Mesenchymal stem cell (in vitro differentiated cells and primary cell): Measurements from ENCODE around the gene BIRC7.

Source experiments
- DNase-seq: peaks from one replicate; pipeline ENCODE4 v3.0.0-alpha.2; 2013
- H2AFZ ChIP-seq: one replicate; pipeline ENCODE4 v1.6.1; 2013; ENCODE audit warnings: low read depth, mild to moderate bottlenecking, control low read depth, inconsistent platforms, low read length, moderate library complexity
- H2AK5ac ChIP-seq: 2 replicates; pipeline ENCODE4 v1.6.1; 2013; ENCODE audit warnings: low read length, moderate library complexity, mild to moderate bottlenecking, inconsistent platforms; ENCODE audit not compliant: severe bottlenecking
- H2BK120ac ChIP-seq: one replicate; pipeline ENCODE4 v1.6.1; 2013; ENCODE audit warnings: low read depth, mild to moderate bottlenecking, inconsistent platforms, low read length, moderate library complexity
- H2BK12ac ChIP-seq, 2 experiments: one replicate each; pipeline ENCODE4 v1.6.1; 2013; ENCODE audit warnings: inconsistent platforms in 2 of 2, low read length in 2 of 2, mild to moderate bottlenecking in 2 of 2, moderate library complexity in 2 of 2, control low read depth in 1 of 2
- H2BK15ac ChIP-seq: one replicate; pipeline ENCODE4 v1.6.1; 2013; ENCODE audit warnings: mild to moderate bottlenecking, low read depth, inconsistent platforms; ENCODE audit not compliant: poor library complexity, severe bottlenecking
- H2BK5ac ChIP-seq: 2 replicates; pipeline ENCODE4 v1.6.1; 2013; ENCODE audit warnings: low read depth, mild to moderate bottlenecking, low read length, control low read depth, inconsistent platforms; ENCODE audit not compliant: poor library complexity, severe bottlenecking
- H3K14ac ChIP-seq, 2 experiments: one replicate each; pipeline ENCODE4 v1.6.1; 2013; ENCODE audit warnings: inconsistent platforms in 2 of 2, low read length in 2 of 2, control low read depth in 1 of 2, mild to moderate bottlenecking in 1 of 2, moderate library complexity in 1 of 2
- H3K18ac ChIP-seq, 2 experiments: one replicate each; pipeline ENCODE4 v1.6.1; 2013; ENCODE audit warnings: inconsistent platforms in 2 of 2, low read length in 2 of 2, control low read depth in 1 of 2, low read depth in 1 of 2, mild to moderate bottlenecking in 1 of 2
- H3K23ac ChIP-seq, 2 experiments: one replicate each; pipeline ENCODE4 v1.6.1; 2013; ENCODE audit warnings: inconsistent platforms in 2 of 2, low read length in 2 of 2, mild to moderate bottlenecking in 2 of 2, moderate library complexity in 2 of 2, control low read depth in 1 of 2
- H3K27ac ChIP-seq: 2 replicates; pipeline ENCODE4 v1.5.1; 2013; ENCODE audit warnings: mild to moderate bottlenecking, moderate library complexity, low read length, control low read depth, inconsistent platforms; ENCODE audit not compliant: poor library complexity, severe bottlenecking
- H3K27me3 ChIP-seq, 2 experiments: 2 replicates each; pipeline versions ENCODE4 v1.6.1 to v1.7.0; 2013; ENCODE audit warnings: low read length in 2 of 2, mild to moderate bottlenecking in 2 of 2, moderate library complexity in 2 of 2, control low read depth in 1 of 2, inconsistent platforms in 1 of 2; ENCODE audit not compliant: control insufficient read depth in 1 of 2, insufficient read depth in 1 of 2
- H3K36me3 ChIP-seq, 2 experiments: 2 replicates each; pipeline versions ENCODE4 v1.6.1 to v1.7.0; 2013; ENCODE audit warnings: low read length in 2 of 2, control low read depth in 1 of 2, inconsistent platforms in 1 of 2, low read depth in 1 of 2, mild to moderate bottlenecking in 1 of 2; ENCODE audit not compliant: insufficient read depth in 2 of 2, control insufficient read depth in 1 of 2
- H3K4ac ChIP-seq, 2 experiments: one replicate each; pipeline ENCODE4 v1.6.1; 2013; ENCODE audit warnings: inconsistent platforms in 2 of 2, low read length in 2 of 2, mild to moderate bottlenecking in 2 of 2, moderate library complexity in 2 of 2, control low read depth in 1 of 2, low read depth in 1 of 2
- H3K4me1 ChIP-seq: 2 replicates; pipeline ENCODE4 v1.6.1; 2013; ENCODE audit warnings: low read depth, low read length, control low read depth; ENCODE audit not compliant: control insufficient read depth, insufficient read depth
- H3K4me2 ChIP-seq: 2 replicates; pipeline ENCODE4 v1.6.1; 2013; ENCODE audit warnings: low read length, mild to moderate bottlenecking, inconsistent platforms; ENCODE audit not compliant: poor library complexity, severe bottlenecking
- H3K4me3 ChIP-seq, 2 experiments: 2 replicates each; pipeline versions ENCODE4 v1.5.1 to v1.7.0; 2013; ENCODE audit warnings: low read length in 2 of 2, mild to moderate bottlenecking in 2 of 2, control low read depth in 1 of 2, low read depth in 1 of 2; ENCODE audit not compliant: insufficient read depth in 1 of 2
- H3K79me1 ChIP-seq: replicated peaks from 2 replicates; pipeline ENCODE4 v1.6.1; 2013; ENCODE audit warnings: mild to moderate bottlenecking, control low read depth, low read length, inconsistent platforms; ENCODE audit not compliant: poor library complexity, severe bottlenecking
- H3K9ac ChIP-seq: 2 replicates; pipeline ENCODE4 v1.7.0; 2013; ENCODE audit warnings: mild to moderate bottlenecking, low read length, moderate library complexity
- H3K9me3 ChIP-seq: 2 replicates; pipeline ENCODE4 v1.7.0; 2013; ENCODE audit warnings: mild to moderate bottlenecking, low read length; ENCODE audit not compliant: control insufficient read depth
- H4K8ac ChIP-seq: one replicate; pipeline ENCODE4 v1.6.1; 2013; ENCODE audit warnings: inconsistent platforms, mild to moderate bottlenecking, low read length, moderate library complexity
- H4K91ac ChIP-seq: one replicate; pipeline ENCODE4 v1.6.1; 2013; ENCODE audit warnings: mild to moderate bottlenecking, low read length, inconsistent platforms
- WGBS: methylation state at CpG from one replicate; pipeline ENCODE4 v1.1.7; 2013; ENCODE audit warnings: mixed read lengths; 5-methylcytosine and 5-hydroxymethylcytosine counted together

BIRC7 gene

DNA sequence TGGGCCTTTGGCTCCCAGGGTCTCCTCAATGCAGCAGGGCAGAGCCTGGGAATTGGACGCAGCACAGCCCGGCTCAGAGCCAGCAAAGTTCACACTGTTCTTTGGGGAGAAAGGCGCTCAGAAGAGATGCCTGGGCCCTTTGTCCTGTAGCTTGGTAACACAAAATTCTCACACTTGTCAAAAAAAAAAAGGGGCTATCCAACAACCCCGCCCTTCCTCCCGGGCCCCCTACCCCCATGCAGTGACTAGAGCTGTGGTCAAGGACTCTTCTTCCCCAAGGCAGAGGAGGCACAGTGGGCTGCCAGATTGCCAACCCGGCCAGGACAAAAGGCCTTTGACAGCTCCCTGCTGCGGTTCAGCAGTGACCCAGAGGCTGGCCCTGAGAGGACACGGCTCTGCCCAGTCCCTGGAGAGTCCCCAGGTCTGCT is 16.6 kb downstream of the BIRC7 start:
- H2BK12ac ChIP-seq = no peak overlapping the region
- H3K9me3 ChIP-seq = no peaks in the 10 kb centered on the region
- DNase-seq = no peak
- no peak overlapping the region for H4K8ac ChIP-seq
- H3K4ac ChIP-seq = no peak overlapping the region
- no peak overlapping the region for H4K91ac ChIP-seq
- peak overlapping the region; percentile 41 for H2AK5ac ChIP-seq
- H3K36me3 ChIP-seq = peaks cover 0 to 39% of the 10 kb centered on the region in 2 experiments
- H3K9ac ChIP-seq = no peak overlapping the region
- WGBS = 82% methylated on average over 8 of the region's 8 CpGs
- H3K79me1 ChIP-seq = peaks cover 20% of the 10 kb centered on the region
- H2BK5ac ChIP-seq = no peak overlapping the region
- no peak overlapping the region for H3K18ac ChIP-seq
- H3K4me1 ChIP-seq = peaks cover 76% of the 10 kb centered on the region
- no peak overlapping the region for H2BK120ac ChIP-seq
- H2AFZ ChIP-seq = no peak overlapping the region
- H3K27me3 ChIP-seq = peaks cover 19 to 86% of the 10 kb centered on the region in 2 experiments
- no peak overlapping the region for H2BK15ac ChIP-seq
- no peak overlapping the region for H3K4me3 ChIP-seq
- H3K4me2 ChIP-seq = no peak overlapping the region
- no peak overlapping the region for H3K23ac ChIP-seq
- H3K14ac ChIP-seq = no peak overlapping the region
- H3K27ac ChIP-seq = no peak overlapping the region

DNA sequence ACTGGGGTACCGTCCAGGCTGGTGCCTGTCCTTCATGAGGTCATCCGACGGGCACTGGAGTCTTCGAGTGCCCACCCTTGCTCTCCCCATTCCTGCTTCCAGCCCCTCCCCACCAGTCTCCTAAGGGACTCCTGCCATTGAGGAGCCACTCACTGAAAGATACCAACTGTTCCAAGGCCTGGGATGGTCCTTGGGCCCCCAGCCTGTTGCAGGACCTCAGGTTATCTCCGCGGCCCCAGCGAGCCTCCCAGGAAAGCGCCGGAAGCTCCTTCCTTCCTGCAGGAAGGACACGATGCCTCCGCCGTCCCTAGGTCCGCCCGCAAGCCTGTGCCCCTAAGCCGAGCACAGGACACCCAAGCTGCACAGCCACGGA is 17.3 kb downstream of the BIRC7 start:
- H3K23ac ChIP-seq = no peak overlapping the region
- no peak overlapping the region for H4K91ac ChIP-seq
- H3K9ac ChIP-seq = no peak overlapping the region
- WGBS = 16% methylated on average over 16 of the region's 16 CpGs
- no peak overlapping the region for H2BK15ac ChIP-seq
- no peak overlapping the region for H2BK12ac ChIP-seq
- no peak overlapping the region for H2BK5ac ChIP-seq
- no peak overlapping the region for H2AFZ ChIP-seq
- peak overlapping the region; percentile 71 for H3K4me2 ChIP-seq
- peak overlapping the region; percentile 8 for H3K27ac ChIP-seq
- peaks cover 19 to 86% of the 10 kb centered on the region in 2 experiments for H3K27me3 ChIP-seq
- H2AK5ac ChIP-seq = no peak overlapping the region
- peaks cover 17% of the 10 kb centered on the region for H3K79me1 ChIP-seq
- H3K4ac ChIP-seq = no peak overlapping the region
- peaks cover 0 to 38% of the 10 kb centered on the region in 2 experiments for H3K36me3 ChIP-seq
- no peak overlapping the region for H3K14ac ChIP-seq
- no peak overlapping the region for H2BK120ac ChIP-seq
- peaks cover 73% of the 10 kb centered on the region for H3K4me1 ChIP-seq
- no peak for DNase-seq
- H3K9me3 ChIP-seq = no peaks in the 10 kb centered on the region
- H3K18ac ChIP-seq = no peak overlapping the region
- no peak overlapping the region for H4K8ac ChIP-seq
- peak overlapping the region; percentile 37 to 78 for H3K4me3 ChIP-seq

DNA sequence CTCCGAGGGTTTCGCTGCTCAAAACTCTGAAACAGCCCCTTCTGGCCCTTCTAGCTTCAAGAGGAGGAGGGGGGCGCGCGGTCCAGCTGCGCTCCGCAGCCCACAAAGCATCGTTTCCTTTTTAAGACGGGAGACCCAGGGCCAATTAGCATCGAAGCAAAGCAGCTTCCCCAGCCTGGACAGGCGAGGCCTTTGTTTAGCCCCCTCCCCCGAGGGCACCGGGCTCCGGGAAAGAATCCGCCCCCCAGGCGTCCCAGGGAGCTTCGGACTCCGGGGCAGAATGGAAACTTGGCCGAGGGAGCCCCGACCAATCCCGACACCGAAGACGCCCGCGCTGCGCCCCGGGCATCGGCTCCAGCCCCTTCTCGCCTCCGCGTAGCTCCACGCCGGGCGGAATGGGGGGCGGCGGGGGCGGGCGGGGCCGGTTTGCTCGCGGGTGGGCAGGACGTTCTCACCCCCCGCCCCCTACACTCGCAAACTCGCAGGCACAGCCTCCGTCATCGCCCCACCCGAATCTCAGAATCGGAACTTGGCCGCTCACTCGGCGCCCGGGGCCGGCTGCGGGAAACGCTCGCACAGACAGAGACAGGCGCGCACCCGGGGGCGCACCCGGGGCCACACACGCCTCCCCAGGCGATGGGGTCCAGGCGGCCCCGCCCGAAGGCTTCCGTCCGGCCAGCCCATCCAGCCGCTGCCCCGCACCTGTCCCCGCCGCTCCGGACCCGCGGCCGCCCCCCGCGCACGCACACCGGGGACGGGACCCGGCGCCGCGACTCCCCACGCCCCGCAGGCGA is 17.9 kb downstream of the BIRC7 start:
- H2BK5ac ChIP-seq = no peak overlapping the region
- no peak overlapping the region for H2BK15ac ChIP-seq
- H4K91ac ChIP-seq = no peak overlapping the region
- peaks cover 67% of the 10 kb centered on the region for H3K4me1 ChIP-seq
- no peak overlapping the region for H2BK120ac ChIP-seq
- H3K79me1 ChIP-seq = peaks cover 15% of the 10 kb centered on the region
- H3K9ac ChIP-seq = no peak overlapping the region
- H2AK5ac ChIP-seq = no peak overlapping the region
- peak; percentile 18 for DNase-seq
- H3K18ac ChIP-seq = no peak overlapping the region
- no peak overlapping the region for H3K4ac ChIP-seq
- no peak overlapping the region for H2BK12ac ChIP-seq
- peaks cover 19 to 86% of the 10 kb centered on the region in 2 experiments for H3K27me3 ChIP-seq
- peak overlapping the region; percentile 78 for H3K4me2 ChIP-seq
- H3K9me3 ChIP-seq = no peaks in the 10 kb centered on the region
- no peak overlapping the region for H3K23ac ChIP-seq
- 1% methylated on average over 76 of the region's 89 CpGs for WGBS
- H3K14ac ChIP-seq = no peak overlapping the region
- peaks cover 0 to 38% of the 10 kb centered on the region in 2 experiments for H3K36me3 ChIP-seq
- peak overlapping the region; percentile 37 to 78 for H3K4me3 ChIP-seq
- peak overlapping the region; percentile 8 for H3K27ac ChIP-seq
- H4K8ac ChIP-seq = no peak overlapping the region
- H2AFZ ChIP-seq = no peak overlapping the region

DNA sequence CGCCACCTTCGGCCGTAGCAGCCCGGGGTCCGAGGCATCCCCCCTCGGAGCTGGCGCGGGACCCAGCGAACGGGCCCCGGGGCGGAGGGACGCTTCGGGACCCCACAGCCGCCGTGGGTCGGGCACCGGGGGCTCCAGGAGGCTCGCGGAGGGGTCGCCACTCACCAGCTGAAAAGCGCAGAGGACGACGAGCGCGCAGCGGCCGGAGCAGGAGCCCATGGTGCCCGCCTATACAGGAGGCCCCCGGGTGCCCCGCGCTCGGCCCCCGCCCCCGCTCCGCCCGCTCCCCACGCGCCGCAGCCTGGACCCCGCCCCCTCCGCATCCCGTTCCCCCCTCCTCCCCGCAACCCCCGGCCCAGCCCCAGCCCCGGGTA is 18.5 kb downstream of the BIRC7 start, which contains the start of gene NKAIN4:
NKAIN4 (minus strand) TSS at position 232 of the 374 bp plus-strand sequence; CDS start at position 219, 13 bp downstream.
- no peak within 1 kb of the TSS for H3K4ac ChIP-seq
- peak within 1 kb of the TSS; percentile 87 for H3K4me2 ChIP-seq
- H3K27ac ChIP-seq = peak within 1 kb of the TSS; percentile 8
- no peaks in the 10 kb centered on the region for H3K9me3 ChIP-seq
- no peak within 1 kb of the TSS for H2BK5ac ChIP-seq
- H3K9ac ChIP-seq = no peak within 1 kb of the TSS
- H3K4me1 ChIP-seq = peaks cover 62% of the 10 kb centered on the region
- peaks cover 19 to 86% of the 10 kb centered on the region in 2 experiments for H3K27me3 ChIP-seq
- H2BK120ac ChIP-seq = no peak within 1 kb of the TSS
- peaks cover 12% of the 10 kb centered on the region for H3K79me1 ChIP-seq
- no peak within 1 kb of the TSS for H2BK12ac ChIP-seq
- H3K4me3 ChIP-seq = peak within 1 kb of the TSS; percentile 37 to 78
- no peak within 1 kb of the TSS for H4K8ac ChIP-seq
- no peak within 1 kb of the TSS for H3K18ac ChIP-seq
- peaks cover 0 to 42% of the 10 kb centered on the region in 2 experiments for H3K36me3 ChIP-seq
- no peak within 1 kb of the TSS for H3K23ac ChIP-seq
- no peak within 1 kb of the TSS for H3K14ac ChIP-seq
- no peak within 1 kb of the TSS for H2BK15ac ChIP-seq
- WGBS = under 1% methylated on average over 28 of the region's 46 CpGs
- DNase-seq = no peak
- H2AK5ac ChIP-seq = no peak within 1 kb of the TSS
- H4K91ac ChIP-seq = no peak within 1 kb of the TSS
- H2AFZ ChIP-seq = no peak within 1 kb of the TSS
